ENCODE results near the gene SSNA1. TPM values are rescaled to one million over a fixed set of nuclear protein-coding genes. Genes with fewer than 3 reads are reported as not detected.

Gene SSNA1
- total and polyA plus RNA-seq, 2 experiments from 2014 or later = 82.2 to 128 TPM

GRCh38 chr9:137191691-137192447 is 3.4 kb downstream of the SSNA1 start:
- no peaks in the 10 kb centered on the region for H3K9me2 ChIP-seq (replicated peaks; ENCODE audit: insufficient read depth)
- H3K27me3 ChIP-seq = no peaks in the 10 kb centered on the region
- H3K79me2 ChIP-seq = peaks cover 88% of the 10 kb centered on the region
- no peaks in the 10 kb centered on the region for H3K36me3 ChIP-seq (replicated peaks; ENCODE audit: insufficient read depth, low read depth)
- H3K9me3 ChIP-seq (ENCODE audit: low read depth) = no peaks in the 10 kb centered on the region
- H4K20me1 ChIP-seq (ENCODE audit: insufficient read depth, poor library complexity, severe bottlenecking) = peaks cover 59% of the 10 kb centered on the region
- no peak overlapping the region for H3K27ac ChIP-seq
- no peak overlapping the region for H3K4me2 ChIP-seq
- no peak for DNase-seq (ENCODE audit: low spot score)
- no peak overlapping the region for H2AFZ ChIP-seq
- H3K4me3 ChIP-seq = no peak overlapping the region
- H3K4me1 ChIP-seq (ENCODE audit: insufficient read depth) = peaks cover 41% of the 10 kb centered on the region
- WGBS (ENCODE audit: low lambda C conversion rate, missing lambda C conversion rate) = 92% methylated on average over 20 of the region's 22 CpGs
- no peak for TF ChIP-seq EZH2 (IDR thresholded peaks at IDR 0.05; ENCODE audit: borderline replicate concordance)
- no peak for TF ChIP-seq EZH2phosphoT487 (IDR thresholded peaks at IDR 0.05; ENCODE audit: low read depth, severe bottlenecking, unreplicated experiment)
- TF ChIP-seq, protein P1, sequence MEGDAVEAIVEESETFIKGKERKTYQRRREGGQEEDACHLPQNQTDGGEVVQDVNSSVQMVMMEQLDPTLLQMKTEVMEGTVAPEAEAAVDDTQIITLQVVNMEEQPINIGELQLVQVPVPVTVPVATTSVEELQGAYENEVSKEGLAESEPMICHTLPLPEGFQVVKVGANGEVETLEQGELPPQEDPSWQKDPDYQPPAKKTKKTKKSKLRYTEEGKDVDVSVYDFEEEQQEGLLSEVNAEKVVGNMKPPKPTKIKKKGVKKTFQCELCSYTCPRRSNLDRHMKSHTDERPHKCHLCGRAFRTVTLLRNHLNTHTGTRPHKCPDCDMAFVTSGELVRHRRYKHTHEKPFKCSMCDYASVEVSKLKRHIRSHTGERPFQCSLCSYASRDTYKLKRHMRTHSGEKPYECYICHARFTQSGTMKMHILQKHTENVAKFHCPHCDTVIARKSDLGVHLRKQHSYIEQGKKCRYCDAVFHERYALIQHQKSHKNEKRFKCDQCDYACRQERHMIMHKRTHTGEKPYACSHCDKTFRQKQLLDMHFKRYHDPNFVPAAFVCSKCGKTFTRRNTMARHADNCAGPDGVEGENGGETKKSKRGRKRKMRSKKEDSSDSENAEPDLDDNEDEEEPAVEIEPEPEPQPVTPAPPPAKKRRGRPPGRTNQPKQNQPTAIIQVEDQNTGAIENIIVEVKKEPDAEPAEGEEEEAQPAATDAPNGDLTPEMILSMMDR (IDR thresholded peaks at IDR 0.05; ENCODE audit: poor library complexity) = no peak

DNA sequence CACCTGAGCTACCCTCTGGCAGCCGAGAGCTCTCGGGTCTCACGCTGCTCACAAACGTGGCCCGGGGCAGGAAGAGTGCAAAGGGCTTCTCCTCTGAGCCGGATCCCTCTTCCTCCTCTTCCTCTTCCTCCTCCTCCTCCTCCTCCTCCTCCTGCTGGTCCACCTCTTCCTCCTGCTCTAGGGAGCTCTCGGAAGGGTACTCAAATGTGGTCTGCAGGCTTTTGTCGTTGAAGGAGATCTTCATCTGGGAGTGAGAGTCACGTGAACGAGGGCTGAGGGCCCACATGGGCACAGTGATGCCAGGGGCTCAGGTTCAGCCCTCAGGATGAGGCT is 3.9 kb downstream of the SSNA1 start:
- Histone ChIP-seq H3K4me2 (no peak overlapping the region), H3K4me1 (ENCODE audit: insufficient read depth) (peaks cover 37% of the 10 kb centered on the region)

GRCh38 chr9:137192859-137193258 is 4.4 kb downstream of the SSNA1 start:
- H2AFZ ChIP-seq = no peak overlapping the region
- DNase-seq (ENCODE audit: low spot score) = no peak
- H3K4me1 ChIP-seq (ENCODE audit: insufficient read depth) = peaks cover 38% of the 10 kb centered on the region
- TF ChIP-seq EZH2phosphoT487 (IDR thresholded peaks at IDR 0.05; ENCODE audit: low read depth, severe bottlenecking, unreplicated experiment) (no peak), EZH2 (IDR thresholded peaks at IDR 0.05; ENCODE audit: borderline replicate concordance) (no peak)
- TF ChIP-seq, protein P1 (IDR thresholded peaks at IDR 0.05; ENCODE audit: poor library complexity) = no peak
- H3K27ac ChIP-seq = no peak overlapping the region
- H3K79me2 ChIP-seq = peaks cover 88% of the 10 kb centered on the region
- H3K9me2 ChIP-seq (replicated peaks; ENCODE audit: insufficient read depth) = no peaks in the 10 kb centered on the region
- H3K36me3 ChIP-seq (replicated peaks; ENCODE audit: insufficient read depth, low read depth) = no peaks in the 10 kb centered on the region
- H3K4me2 ChIP-seq = no peak overlapping the region
- no peak overlapping the region for H3K4me3 ChIP-seq
- WGBS (ENCODE audit: low lambda C conversion rate, missing lambda C conversion rate) = 94% methylated on average over 2 of the region's 2 CpGs
- H3K9me3 ChIP-seq (ENCODE audit: low read depth) = no peaks in the 10 kb centered on the region
- no peaks in the 10 kb centered on the region for H3K27me3 ChIP-seq
- peaks cover 61% of the 10 kb centered on the region for H4K20me1 ChIP-seq (ENCODE audit: insufficient read depth, poor library complexity, severe bottlenecking)

More for the DNA sequence above, 3.9 kb downstream of the SSNA1 start:
- Histone ChIP-seq H3K4me3 (no peak overlapping the region), H3K9me2 (replicated peaks; ENCODE audit: insufficient read depth) (no peaks in the 10 kb centered on the region), H4K20me1 (ENCODE audit: insufficient read depth, poor library complexity, severe bottlenecking) (peaks cover 60% of the 10 kb centered on the region), H3K27me3 (no peaks in the 10 kb centered on the region), H3K36me3 (replicated peaks; ENCODE audit: insufficient read depth, low read depth) (no peaks in the 10 kb centered on the region), H2AFZ (no peak overlapping the region), H3K27ac (no peak overlapping the region), H3K9me3 (ENCODE audit: low read depth) (no peaks in the 10 kb centered on the region), H3K79me2 (peaks cover 88% of the 10 kb centered on the region)
- no peak for DNase-seq (ENCODE audit: low spot score)
- 92% methylated on average over 9 of the region's 10 CpGs for WGBS (ENCODE audit: low lambda C conversion rate, missing lambda C conversion rate)
- no peak for TF ChIP-seq EZH2 (IDR thresholded peaks at IDR 0.05; ENCODE audit: borderline replicate concordance)
- TF ChIP-seq, protein P1 (IDR thresholded peaks at IDR 0.05; ENCODE audit: poor library complexity) = no peak

All from hepatocyte (in vitro differentiated cells).